Bone marrow (tissue), 2 donors: ENCODE data around the gene KLHL26.
A peak's percentile ranks its signal among the peaks of the same experiment; 100 is the strongest.

Experiments
- DNase-seq, 2 donors: peaks; one replicate each; lab custom pipeline; 2025; lab: John Stamatoyannopoulos, UW

Gene KLHL26

DNA sequence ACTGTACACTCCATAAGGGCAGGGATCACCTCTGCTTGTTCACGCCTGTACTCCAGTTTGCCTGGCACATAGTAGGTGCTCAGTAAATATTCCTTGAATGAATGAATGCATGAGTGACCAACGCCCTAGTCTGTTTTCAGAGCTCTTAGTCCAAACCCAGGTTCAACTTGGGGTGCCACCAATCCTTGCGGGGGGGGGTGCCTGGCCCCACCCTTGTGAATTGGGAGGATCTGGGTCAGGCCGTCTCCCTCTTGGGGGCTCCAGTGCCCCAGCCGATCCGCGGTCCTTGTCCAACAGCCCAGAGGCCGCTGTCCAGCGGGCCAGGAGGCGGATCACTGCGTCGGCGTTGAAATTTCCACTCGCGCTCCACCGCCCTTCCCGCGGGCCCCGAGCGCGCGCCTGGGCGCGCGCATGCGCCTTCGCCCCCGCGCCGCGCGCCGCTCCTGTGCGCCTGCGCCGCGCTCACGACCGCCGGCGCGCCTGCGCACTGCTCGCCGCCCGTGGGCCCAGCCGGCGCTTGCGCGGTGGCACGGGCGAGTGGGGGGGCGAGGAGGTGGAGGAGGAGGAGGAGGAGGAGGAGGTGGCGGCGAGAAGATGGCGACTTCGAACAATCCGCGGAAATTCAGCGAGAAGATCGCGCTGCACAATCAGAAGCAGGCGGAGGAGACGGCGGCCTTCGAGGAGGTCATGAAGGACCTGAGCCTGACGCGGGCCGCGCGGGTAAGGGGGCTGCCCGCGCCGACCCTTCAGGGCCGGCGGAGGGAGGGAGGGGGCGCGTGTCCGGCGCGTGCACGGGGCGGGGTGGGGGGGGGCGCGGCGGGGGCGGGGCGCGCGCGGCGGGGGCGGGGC is 46.5 kb downstream of the KLHL26 start, which contains the start of gene CRTC1:
Gene CRTC1, plus strand, starts transcription at position 572 of the 849 bp plus-strand sequence. Its CDS starts 23 bp downstream, at position 595.
- DNase-seq: peak; percentile 57 to 73

DNA sequence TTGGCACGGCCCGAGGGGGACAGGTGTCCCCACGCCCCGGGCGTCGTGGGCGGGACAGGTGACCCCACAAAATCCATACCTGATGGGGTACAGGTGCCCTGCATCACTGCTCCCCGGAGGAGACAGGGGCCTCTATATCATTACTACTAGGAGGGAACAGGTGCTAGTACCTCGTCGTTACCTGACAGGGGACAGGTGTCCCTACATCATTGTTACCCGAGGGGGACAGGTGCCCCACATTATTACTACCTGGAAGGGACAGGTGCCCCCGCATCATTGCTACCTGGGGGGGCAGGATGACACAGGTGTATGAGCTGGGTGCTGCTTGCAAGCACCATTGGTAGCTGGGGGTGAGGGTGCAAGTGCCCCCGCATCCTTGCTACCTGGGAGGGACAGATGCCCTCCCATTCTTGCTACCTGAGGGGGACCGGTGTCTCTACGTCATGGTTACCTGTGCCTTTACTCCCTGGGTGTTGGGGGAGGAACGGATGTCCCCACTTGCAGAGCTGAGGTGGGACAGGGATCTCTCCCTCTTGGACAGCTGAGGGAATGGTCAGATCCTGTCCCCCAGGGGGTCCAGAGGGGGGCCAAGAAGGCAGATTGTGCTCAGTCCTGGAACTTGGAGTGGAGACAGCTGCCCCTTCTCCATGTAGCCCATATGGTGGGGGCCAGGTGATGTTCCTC is 47.3 kb downstream of the KLHL26 start:
- DNase-seq: no peak

DNA sequence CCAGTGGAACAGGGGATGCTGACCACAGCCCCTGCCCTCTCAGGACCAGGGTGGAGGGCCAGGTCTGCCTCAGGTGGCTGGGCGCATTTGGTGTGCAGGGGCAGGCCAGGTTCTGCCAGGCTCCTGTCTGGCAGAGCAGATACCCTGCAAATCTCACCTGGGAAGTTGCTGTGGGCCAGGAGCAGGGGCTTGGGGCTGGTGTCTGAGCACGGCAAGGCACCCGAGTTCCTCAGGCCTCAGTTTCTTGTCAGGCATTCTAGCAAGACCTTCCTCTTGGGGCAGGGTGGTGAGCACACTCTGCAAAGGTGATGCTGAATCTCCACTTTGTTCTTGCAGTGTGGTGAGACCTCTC is 47.8 kb downstream of the KLHL26 start:
- no peak for DNase-seq

DNA sequence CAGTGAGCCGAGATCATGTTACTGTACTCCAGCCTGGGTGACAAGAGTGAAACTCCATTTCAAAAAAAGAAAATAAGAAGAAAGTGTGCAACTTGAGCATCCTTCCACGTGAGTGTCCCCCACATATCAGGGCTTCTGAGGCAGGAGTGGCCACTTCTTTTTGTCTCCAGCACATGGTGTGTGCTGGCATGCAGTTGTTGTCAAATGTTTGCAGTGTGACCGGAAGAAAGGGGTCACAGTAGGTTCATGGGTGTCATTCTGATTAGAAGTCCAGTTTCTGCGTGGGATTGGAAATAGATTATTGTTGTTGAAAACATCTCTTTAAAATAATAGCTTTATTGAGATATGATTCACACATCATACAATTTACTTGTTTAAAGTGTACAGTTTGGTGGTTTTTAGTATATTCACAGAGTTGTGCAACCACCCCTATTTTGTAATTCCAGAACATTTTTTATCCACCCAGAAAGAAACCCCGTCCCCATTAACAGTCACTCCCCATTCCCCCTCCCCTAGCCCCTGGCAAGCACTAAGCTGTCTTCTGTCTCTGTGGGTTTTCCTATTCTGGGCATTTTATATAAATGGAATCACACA is 48.9 kb downstream of the KLHL26 start:
- no peak for DNase-seq

DNA sequence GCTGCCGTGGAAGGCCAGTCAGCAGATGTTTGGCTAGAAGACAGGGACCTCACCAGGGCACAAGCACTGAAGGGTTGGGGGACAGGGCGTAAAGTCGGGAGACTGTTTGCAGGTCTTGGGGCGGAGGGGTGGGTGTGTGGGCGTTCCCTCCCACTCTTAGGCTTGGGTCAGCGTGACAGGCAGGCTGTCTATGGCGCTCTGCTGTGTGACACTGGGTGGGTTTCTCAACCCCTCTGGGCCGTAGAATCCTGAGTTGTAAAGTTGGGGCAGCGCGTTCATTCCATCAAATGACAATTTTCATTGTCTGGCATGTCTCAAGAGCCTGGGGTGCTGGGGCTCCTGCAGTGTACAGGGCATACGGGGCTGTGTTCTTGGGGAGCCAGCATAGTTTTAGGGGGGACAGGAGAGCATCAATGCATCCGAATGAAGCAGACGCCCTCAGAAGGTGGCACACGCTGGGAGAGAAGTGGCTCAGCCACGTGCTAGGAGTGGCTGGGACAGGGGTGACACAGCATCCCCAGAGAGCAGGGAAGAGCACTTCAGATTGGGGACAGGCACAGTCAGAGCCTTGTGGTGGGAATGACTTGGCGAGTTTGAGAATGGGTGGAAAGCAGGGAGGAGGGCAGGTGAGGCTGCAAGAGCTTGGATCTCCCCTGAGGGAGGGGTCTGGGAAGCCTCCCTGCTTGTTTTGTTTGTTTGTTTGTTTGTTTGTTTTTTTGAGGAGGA is 51.1 kb downstream of the KLHL26 start:
- DNase-seq: no peak

DNA sequence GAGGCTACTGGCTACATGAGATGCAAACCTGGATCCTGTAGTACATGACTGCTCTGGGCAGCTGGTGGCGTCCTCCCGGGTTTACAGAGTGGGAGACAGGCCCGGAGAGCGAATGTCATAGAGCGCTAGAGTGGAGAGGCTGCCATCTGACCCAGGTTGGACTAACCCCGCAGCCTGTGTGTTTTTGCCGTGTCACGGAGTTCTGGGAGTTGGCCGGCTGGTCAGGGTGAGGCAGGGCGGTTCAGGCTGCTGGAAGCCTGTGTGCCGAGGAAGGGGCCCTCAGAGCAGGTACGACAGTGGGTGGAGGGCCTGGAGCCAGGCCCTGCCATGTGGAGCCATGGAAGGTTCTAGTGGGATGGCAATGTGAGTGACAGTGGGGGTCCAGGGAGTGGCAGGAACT is 59.2 kb downstream of the KLHL26 start:
- DNase-seq: no peak

DNA sequence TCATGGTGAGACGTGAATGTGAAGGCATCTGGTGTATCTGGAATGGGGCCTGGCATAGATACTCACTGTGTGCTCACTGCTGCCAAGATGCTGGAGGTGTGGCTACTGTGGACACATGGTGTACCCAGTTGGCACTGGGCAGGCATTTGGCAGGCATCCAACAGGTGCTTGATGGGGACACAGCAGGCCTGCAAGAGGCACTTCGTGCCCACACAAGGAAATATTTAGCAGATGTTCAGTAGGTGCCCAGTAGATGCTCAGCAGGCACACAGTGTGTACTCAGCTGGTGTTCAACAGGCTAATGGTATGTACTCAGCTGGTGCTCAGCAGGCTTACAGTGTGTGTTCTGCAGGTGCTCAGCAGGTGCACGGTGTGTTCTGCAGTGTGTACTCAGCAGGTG is 60.9 kb downstream of the KLHL26 start:
- no peak for DNase-seq

DNA sequence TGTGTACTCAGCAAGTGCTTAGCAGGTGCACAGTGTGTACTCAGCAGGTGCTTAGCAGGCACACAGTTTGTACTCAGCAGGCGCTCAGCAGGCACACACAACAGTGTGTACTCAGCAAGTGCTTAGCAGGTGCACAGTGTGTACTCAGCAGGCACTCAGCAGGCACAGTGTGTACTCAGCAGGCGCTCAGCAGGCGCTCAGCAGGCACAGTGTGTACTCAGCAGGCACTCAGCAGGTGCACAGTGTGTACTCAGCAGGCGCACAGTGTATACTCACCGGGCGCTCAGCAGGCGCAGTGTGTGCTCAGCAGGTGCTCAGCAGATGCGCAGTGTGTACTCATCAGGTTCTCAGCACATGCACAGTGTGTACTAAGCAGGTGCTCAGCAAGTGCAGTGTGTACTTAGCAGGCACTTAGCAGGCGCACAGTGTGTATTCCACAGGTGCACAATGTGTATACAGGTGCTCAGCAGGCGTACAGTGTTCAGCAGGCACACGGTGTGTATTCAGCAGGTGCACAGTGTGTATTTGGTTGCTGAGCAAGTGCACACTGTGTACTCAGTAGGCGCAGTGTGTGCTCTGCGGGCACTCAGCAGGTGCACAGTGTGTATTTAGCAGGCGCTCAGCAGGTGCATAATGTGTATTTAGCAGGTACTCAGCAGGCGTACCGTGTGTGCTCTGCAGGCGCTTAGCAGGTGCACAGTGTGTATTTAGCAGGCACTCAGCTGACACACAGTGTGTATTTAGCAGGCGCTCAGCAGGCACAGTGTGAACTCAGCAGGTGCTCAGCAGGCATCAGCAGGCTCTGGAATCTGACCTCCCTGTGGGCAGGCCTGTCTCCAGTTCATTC is 61.7 kb downstream of the KLHL26 start:
- DNase-seq: no peak

DNA sequence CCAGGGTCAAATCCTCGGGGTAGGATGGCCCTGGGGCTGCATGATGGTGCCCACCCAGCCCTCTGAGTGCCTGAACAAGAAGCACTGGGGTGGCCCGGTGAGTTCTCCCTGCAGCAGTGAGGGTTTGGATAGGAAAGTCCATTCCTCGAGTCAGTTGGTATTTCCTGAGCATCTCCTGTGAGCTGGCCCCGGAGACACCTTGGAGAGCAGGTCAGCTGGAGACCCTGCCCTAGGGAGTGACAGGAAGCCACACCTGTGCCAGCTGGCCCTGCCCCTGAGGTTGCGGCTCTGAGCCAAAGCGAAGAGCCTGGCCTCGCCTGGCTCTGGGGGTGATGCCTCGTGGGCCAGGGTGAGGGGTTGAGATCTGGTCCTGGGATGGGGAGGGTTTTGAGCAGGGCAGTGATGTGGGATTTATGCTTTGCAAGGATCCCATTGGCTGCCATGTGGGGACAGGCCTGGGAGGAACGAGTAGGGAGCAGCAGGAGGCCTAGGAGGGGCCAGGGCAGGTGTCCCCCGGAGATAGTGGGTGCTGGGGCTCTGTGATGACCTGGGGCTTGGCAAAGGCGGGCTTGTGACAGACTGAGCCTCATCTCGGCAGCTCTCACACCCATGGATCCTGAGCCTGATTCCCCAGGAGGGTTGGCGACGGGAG is 62.7 kb downstream of the KLHL26 start:
- no peak for DNase-seq

DNA sequence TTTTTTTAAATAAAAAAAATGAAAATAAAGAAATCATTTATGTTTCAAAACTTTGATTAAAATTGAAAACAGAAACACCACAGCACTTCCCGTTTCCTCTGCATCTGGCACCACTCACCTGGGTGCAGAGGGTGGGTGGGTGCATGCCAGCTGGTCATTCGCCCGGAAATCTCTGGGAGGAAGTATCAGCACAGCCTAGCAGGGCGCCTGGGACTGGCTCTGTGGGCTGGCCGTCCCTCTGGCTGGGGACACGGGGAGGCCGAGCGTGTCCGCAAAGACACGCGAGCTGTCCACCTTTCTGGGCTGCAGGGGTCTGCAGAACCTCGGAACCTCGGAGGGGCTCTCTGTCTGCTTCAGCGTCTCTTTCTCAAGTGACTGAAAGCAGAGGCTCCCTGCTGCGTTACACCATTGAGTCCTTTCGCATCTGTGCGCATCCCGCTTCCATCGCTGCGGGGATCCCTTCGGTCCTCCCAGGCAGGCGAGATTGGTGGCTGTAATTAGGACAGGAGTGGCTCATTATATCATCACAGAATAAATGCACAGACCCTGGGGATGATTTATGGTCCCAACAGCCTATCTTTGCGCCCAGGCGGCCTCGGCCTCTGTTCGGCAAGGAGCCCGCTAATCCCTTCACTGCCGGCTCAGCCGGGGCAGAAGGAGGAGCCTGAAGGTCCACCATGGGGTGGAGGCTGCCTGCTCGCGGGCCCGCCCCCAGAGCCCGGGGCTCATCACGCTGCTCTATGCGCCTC is 63.8 kb downstream of the KLHL26 start:
- peak; percentile 9 to 15 for DNase-seq

DNA sequence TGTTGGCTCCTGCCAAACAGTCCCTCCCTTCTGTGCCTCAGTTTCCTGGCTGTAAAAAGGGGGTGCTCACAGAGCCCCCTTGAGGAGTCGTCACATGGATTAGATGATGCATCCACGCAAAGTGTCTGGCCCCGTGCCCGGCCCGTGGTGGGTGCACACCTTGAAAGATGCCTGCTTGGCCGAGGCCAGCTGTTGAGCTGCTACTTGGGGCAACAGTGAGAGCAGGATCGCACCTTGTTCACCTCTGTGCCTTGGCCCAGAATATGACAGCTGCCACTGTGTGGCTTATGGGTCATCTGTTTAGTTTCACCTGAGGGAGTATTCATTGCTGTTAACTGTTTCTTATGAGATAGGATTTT is 64.4 kb downstream of the KLHL26 start:
- DNase-seq: no peak

DNA sequence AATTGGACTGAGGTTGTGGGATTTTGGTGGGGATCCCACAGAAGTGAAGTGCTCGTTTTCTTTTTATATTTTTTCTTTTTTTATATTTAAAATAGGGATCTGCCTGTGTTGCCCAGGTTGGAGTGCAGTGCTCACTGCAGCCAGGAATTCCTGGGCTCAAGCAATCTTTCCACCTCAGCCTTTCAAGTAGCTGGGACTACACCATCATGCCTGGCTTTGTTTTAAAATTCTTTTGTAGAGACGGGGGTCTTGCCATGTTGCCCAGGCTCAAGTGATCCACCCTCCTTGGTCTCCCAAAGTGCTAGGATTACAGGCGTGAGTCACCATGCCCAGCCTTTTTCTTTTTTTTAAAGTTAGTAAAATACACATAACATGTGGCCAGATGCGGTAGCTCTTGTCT is 67.2 kb downstream of the KLHL26 start:
- DNase-seq: no peak

DNA sequence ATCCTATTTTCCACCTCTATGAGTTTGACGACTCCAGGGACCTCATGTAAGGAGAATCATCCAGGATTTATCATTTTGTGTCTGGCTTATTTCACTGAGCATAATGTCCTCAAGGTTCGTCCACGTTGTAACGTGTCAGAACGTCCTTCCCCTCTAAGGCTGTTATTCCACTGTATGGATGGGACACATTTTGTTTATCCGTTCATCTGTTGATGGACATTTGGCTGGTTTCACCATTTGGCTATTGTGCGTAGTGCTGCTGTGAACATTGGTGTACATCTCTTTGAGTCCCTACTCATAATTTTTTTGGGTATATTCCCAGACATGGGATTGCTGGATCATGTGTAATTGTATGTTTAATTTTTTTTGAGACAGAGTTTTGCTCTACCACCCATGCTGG is 68.1 kb downstream of the KLHL26 start:
- DNase-seq: no peak

DNA sequence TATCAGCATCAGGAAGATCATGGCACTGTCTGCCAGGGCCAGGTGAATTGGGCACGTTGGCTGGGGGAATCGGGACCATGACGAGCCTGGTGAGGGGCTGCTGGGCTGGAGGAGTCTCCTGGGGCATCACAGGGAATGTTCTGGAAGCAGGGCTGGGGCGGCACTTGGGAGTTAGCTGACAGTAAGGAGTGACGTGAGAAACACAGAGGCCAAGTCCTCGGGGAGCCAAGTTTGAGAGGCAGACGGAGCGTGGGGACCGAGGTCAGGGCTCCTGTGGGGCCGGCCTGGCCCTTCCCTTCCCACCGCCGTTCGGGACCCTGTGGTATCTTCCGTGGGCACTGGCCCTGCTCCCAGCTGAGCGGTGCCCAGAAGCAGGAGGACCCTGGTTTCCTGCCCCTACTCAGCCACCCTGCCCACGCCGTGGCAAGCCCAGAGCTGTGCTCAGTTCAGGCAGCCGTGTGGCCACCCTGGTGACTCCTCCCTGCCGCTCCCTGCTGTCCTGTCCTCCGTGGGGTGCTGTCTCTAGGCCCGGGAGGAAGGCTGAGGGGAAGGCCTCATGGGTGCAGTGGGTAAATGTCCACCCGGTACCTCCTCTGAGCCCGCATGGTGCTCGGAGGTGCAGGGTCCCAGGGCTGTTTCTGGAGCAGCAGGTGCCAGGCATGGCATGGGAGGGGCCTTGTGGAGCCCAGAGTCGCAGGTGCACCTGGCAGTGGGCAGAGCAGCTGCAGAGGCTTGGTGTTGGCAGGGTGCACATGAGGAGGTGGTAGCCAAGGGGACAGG is 71.8 kb downstream of the KLHL26 start:
- no peak for DNase-seq

DNA sequence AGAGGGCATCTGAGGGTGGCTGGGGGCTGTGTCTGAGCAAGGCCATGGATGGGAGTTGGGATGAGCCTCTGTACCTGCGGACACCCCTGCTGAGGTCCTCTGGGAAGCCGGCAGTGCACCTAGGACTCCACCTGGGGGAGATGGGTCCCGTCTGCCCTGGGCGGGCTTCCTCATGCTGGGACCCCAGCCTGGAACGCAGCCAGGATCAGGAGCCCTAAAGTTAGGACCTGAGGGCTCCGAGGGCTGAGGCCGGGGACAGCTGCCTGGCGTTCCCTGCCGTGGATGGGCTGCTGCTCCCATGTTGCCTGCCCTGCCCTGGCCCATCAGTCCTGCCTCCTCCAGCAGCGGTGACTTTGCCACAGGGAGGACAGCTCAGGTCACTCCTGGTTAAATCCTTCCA is 72.7 kb downstream of the KLHL26 start:
- DNase-seq: no peak

DNA sequence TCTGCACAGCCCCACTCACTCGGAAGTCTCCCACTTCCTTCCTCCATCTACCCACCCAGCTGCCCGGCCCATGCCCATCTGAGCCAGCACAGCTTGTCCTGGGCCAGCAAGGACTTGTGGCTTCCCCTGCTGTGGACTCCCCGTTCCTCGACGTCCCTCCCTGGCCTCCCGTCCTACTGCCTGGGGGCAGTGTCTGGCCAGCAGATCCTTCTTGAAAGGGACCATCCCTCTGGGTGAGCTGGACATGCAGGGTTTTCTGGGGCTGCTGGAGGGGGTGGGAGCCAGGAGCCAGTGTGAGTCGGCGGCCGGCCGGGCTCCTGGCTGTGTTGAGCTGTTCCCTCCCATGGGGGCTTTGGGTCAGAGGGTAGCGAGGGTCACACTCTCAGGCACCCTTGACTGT is 73.4 kb downstream of the KLHL26 start:
- DNase-seq: no peak

DNA sequence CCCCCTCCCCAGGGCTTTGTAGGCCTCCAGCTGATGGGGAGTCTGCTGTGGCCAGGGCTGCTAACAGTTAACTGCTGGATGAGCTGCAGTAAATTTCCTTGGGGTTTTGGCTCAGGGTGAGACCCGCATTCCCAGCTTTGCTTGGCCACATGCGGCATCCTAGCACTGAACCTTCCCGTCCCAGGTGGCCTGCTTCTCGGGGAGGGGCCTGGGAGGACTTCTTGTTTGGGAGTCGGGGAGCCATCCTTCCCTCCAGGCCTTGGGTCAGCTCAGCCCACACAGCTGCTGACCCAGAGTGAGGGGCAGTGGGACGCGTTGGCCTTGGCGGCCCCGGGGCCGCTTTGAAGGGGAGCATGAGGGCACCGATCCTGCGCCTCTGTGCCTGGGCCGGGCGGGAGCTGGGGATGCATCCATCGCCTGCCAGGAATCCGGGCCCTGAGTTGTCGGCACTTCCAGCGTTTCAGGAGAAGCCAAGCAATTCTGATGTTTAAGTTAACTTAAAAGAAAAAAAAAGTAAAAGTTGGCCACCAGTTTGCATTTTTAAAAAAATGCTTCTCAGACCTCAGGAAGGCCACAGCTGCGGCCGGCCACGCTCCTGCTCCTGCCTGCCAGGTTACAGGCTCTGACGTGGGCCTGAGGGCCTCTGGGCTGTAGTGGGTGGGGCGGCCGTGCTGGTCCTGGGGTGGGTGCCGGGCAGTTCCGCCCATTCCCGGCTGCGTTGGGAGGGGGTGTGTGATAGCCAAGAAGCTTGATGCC is 74.3 kb downstream of the KLHL26 start:
- no peak for DNase-seq

DNA sequence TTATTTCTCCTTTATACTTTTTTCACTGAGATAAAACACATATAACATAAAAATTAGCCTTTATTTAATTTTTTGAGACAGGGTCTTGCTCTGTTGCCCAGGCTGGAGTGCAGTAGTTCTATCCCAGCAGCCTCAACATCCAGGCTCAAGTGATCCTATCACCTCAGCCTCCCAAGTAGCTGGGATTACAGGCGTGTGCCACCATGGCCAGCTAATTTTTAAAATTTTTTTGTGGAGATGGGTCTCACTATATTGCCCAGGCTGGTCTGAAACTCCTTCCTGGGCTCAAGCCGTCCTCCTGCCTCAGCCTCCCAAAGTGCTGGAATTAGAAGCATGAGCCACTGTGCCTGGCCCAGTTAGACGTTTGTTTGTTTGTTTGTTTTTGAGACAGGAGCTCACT is 75.1 kb downstream of the KLHL26 start:
- no peak for DNase-seq

DNA sequence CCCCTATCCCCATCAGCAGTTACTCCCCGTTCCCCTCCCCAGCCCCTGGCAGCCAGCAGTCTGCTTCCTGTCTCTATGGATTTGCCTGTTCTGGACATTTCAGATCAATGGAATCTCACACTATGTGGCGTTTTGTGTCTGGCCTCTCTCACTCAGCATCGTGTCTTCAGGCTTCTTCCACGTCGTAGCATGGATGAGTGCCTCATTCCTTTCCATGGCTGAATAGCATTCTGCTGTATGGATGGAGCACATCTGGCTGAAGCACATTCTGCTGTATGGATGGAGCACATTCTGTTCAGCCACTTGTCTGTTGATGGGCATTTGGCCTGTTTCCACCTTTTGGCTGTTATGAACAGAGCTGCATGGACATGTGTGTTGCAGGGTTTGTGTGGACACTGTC is 76.2 kb downstream of the KLHL26 start:
- DNase-seq: no peak
